Activated CD8-positive, alpha-beta memory T cell treated with anti-CD3 and anti-CD28 coated beads, Interleukin-2, amount 50 U/mL, for 4 hours (primary cell): ENCODE measurements around the gene RTL5.

Source experiments
- DNase-seq: peaks from one replicate; pipeline ENCODE4 v3.0.0-alpha.2; 2020

Gene RTL5

GRCh38 chrX:72128881-72129280 lies 2.8 kb downstream of the RTL5 start:
- DNase-seq, result no peak

DNA sequence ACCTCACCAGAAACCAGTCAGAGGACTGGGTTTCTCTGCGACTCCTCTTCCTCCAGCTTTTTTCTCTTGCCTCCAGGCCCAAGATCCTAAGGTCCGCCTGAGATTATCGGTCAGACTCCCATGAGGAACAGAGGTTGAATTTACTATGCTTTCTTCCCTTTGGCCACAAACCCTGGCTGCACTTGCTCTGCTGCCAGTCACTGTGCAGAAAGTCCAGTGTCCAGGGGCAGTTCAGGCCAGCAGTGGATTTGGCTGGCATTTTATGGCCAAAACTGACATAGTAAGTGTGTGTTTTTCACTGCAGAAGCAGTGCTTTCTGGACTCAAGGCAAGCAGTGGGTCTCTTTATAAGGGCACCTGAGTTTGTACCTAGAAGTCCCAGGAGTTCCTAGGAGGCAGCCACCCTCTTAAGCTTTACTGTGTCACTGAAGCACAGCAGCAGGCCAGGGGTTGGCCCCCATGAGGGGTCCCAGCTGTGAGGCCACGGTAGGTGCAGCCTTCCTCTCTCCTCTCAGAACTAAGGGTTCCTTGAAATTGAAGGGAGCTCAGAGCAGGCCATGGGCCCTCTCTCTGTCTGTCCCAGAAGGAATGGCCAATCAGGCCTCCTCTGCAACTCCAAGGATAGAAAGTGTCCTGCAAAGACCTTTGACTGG lies 3.4 kb downstream of the RTL5 start:
- no peak for DNase-seq

- no peak for DNase-seq
Measured at GRCh38 chrX:72127332-72127731, 4.4 kb downstream of the RTL5 start.

GRCh38 chrX:72126539-72127140 lies 5.1 kb downstream of the RTL5 start:
- DNase-seq, result peak; percentile 86

GRCh38 chrX:72126048-72126415 lies 5.7 kb downstream of the RTL5 start:
- DNase-seq, result no peak

DNA sequence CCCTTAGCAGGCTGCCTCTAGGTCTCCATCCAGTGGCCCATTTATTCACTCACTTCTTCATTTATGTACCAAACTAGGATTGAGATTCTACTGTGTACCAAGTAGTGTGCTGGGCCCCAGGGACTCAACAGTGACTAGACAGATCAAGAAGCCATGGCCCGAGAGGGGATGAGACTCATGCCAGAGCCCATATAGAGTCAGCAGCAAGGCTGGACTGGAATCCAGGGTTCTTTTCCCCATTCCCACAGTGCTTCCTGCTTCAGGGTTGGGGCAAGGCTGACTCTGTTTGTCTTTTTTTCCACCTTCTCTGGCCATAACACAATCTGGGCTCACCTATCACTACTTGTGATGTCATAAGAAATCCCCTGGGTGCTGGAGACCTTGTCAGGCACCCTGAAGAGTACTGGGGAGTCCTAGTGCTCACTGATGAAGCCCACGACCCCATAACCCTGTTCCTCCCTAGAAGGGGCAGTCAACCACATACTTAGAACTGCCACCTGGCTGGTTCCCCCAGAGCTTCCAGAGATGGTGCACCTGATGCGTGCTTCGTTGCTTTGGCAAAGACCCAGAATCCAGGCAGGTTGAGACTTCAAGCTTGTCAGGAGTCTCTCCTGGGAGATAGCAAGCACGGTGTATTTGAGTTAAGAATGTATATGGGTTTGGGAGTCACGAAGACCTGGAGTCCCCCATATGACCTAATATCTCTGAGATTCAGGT lies 6.2 kb downstream of the RTL5 start:
- DNase-seq, result no peak

GRCh38 chrX:72124540-72125201 lies 7.0 kb downstream of the RTL5 start:
- no peak for DNase-seq

DNA sequence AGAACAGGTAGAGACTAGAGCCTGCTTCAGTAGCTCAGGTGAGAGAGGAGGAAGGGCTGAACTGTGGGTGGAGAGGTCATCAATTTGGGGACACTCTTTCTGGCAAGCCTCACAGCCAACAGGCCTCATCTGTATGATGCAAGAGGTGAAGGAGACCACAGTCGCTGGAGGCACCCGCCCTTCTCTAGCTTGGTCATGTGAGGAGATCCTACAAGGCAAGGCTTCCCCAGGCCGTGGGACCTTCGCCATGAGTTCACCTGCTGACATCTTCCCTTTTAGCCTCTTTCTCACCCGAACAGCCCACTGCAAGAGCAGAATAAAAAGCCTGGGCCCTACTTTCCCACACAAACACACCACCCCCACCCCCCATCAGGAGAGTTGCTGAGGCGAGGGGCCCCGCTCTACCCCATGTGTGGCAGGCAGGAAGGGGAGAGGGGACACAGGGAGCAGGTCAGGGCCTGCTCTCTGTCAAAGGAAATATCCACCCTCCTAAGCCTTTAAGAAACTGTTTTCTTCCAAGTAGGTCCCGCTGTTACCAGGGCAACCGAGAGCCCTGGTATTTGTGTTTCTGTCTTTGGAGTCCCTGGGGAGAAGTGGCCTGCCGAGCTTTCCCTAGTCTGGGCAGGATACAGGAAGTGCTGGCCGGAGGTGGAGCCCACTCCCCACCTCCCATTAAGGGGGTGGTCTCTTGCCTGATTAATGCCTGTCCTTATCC lies 8.1 kb downstream of the RTL5 start:
- DNase-seq, result no peak

- DNase-seq, result no peak
Measured at GRCh38 chrX:72122621-72123337, 8.9 kb downstream of the RTL5 start.

GRCh38 chrX:72121383-72121782 lies 10.3 kb downstream of the RTL5 start:
- DNase-seq, result peak; percentile 39

- DNase-seq, result no peak
Measured at GRCh38 chrX:72120837-72121236, 10.9 kb downstream of the RTL5 start.

GRCh38 chrX:72117636-72118210 lies 14.0 kb downstream of the RTL5 start:
- DNase-seq, result no peak

DNA sequence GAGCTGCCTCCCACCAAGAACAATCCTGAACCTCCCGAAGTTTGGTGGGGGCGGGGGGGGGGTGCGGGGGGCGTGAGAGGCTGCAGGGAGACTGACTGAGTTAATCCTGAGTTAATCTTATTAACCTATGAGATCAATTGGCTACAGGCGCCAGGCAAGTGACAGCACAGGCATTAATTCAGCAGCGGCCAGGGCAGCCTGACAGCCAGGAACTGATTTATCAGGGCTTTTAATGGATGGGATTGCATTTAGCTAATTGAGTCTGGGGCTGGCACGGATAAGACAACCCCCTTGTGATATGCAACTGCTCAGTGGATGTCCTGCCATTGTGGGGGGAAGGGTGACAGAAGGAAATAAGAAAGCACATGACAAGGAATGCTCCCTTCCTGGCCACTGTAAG lies 16.3 kb downstream of the RTL5 start:
- no peak for DNase-seq

DNA sequence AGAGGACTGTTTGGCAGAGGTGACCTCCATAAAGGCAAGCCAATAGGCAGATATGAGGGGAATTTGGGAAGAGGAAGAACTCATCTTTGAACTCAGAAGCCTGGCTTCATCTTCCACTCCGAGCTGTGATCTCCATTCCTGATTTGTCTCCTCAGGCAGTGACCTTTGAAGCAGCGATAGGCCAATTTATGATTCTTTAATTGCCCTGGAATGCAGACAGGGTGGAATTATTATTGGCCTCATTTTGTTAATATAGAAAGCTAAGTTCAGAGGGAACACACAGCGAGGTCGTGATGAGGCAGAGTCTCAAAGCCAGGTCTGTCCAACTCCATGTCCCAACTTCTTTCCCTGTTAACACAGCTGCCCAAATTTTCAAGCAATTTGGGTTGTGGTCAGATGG lies 16.9 kb downstream of the RTL5 start:
- no peak for DNase-seq

- no peak for DNase-seq
Measured at GRCh38 chrX:72114306-72114705, 17.4 kb downstream of the RTL5 start.

DNA sequence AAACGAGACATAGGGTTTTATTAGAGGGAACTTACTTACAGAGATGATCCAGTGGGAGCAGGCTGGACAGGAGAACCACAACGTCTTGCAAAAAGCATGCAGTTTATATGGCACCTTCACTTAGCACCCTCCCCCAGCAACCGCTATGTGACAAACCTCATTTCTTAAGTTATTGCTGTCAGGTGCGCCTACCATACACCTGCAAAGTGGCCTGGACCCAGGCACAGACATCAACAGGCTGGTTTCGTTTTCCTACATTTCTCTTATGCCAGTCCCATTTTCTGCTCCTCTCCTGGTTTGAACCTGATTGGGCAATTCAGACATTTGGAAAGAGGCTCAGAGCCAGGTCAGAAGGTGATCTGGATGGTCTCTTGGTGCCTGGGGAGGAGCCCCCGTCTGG lies 18.3 kb downstream of the RTL5 start:
- no peak for DNase-seq

- no peak for DNase-seq
Measured at GRCh38 chrX:72110876-72111708, 20.6 kb downstream of the RTL5 start.

DNA sequence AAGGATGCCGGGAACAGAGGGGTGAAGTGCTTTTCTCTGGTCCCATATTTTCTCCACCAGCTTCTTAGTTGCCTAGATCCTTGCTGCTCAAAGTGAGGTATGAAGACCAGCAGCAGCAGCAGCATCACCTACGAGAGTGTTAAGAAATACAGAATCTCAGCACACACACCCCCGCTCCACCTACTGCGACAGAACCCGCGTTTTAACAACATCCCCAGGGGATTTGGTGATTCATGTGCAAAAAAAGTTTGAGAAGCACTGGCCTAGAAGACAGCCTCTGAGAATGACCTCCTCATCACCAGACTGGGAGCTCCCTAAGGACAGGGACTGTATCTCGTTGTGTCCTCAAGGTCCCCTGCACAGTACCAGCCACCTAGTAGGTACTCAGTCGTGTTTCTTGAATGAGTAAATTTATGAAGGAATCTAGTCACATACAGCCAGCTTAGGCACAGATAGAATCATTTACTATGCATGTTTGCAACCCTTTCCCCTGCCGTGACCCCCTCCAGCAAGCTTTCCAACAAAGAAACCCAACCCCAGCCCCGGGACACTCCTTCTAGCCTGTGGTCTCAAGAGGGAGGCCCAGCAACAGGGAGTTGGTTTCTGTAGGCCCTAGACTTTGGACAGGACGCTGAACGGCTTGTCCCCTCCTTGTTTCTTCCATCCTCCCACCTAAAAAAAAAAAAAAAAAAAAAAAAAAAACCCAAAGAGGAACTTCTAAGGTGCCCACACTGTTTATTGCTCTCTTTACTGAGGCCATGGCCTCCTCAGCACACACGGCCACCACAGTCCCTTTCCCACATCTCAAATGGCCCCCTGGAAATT lies 21.5 kb downstream of the RTL5 start:
- no peak for DNase-seq

GRCh38 chrX:72108666-72109065 lies 23.0 kb downstream of the RTL5 start:
- DNase-seq, result no peak
